C4-2B (cell line): ENCODE data around the gene SMU1.
A peak's percentile ranks its signal among the peaks of the same experiment; 100 is the strongest.
"Not testable (repeated sequence)": the region's sequence is repeated elsewhere in the genome, so short reads cannot be mapped to it uniquely, and the experiment has no call there.

Experiments used
- H3K27ac ChIP-seq: fragments of 450-650 bp; 2 replicates; pipeline ENCODE4 v1.5.1; 2017
- CTCF ChIP-seq: fragments of 450-650 bp; conservative IDR thresholded peaks from 2 replicates; pipeline ENCODE4 v1.5.1; 2017; ENCODE audit warnings: mild to moderate bottlenecking
- ZFX ChIP-seq: fragments of 450-650 bp; IDR thresholded peaks from 2 replicates; pipeline ENCODE4 v1.6.1; 2017

The SMU1 gene

DNA sequence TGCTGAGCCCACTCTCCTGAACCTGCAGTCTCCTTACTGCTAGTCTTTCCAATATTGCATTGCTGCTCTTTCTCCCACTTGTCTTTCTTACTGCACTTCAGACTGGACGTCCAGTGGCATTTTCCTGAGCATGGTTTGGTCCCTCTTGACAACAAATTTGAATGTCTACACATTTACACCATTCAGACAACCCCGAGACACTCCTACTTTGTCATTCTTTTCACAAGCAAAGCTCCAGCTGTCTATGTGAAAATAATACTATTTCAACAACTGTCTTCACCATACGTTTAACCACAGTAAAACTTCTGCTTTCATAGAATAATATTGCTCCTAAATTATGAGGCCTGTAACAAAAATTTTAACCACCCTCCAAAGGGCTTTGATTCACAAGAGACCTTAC, 64.6 kb downstream of the SMU1 start:
- H3K27ac ChIP-seq, result no peak overlapping the region
- TF ChIP-seq ZFX, result no peak
- TF ChIP-seq CTCF, result no peak

GRCh38 chr9:33007755-33008154, 68.7 kb downstream of the SMU1 start:
- no peak overlapping the region for H3K27ac ChIP-seq
- no peak for TF ChIP-seq CTCF
- TF ChIP-seq ZFX, result no peak

- not testable (repeated sequence) for H3K27ac ChIP-seq
Measured at GRCh38 chr9:33005335-33005734, 71.1 kb downstream of the SMU1 start.

DNA sequence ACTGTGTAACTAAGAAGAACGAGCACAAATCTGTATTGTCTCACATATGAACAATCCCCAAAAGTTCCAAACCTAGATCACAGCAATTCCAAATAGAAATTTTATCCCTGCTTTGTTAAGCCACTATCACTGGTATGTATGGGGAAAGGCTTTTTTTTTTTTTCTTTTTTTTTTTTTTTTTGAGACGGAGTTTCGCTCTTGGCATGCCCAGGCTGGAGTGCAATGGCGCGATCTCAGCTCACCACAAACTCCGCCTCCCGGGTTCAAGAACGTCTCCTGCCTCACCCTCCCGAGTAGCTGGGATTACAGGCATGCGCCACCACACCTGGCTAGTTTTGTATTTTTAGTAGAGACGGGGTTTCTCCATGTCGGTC, 75.8 kb downstream of the SMU1 start:
- peak overlapping the region; percentile 86 for H3K27ac ChIP-seq

- H3K27ac ChIP-seq, result no peak overlapping the region
- no peak for TF ChIP-seq CTCF
- TF ChIP-seq ZFX, result no peak
Measured at GRCh38 chr9:32992595-32993238, 83.8 kb downstream of the SMU1 start.

DNA sequence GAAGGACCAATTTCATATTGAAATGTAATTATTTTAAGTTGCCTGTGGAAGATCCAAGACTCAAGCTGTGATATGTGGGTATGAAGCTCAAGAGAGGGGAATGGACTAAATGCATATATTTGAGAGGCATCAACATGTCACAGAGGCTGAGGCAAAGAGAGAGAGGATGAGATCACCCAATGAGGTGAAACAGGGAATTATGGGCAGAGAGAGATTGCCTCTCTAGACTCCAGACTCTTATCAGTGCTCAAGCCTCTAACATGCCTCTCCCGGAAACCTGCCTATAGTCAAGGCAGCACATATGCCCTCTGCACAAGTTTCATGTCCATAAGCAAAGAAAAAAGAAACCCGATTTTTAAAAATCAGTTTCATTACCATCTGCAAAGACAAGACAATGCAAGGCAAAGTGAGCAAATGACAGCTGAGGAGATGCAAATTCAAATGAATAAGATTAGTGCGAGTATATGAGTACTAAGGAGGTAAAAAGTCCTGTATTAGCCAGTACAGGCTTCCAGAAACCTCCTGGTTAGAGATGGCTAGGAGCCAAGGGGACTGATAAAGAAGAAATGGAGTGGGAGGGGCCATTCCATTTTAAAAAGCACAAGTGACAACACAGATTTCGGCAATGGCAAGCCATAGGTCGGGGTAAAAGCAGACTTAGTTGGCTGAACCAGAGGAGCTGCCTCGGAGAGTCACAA, 84.4 kb downstream of the SMU1 start:
- TF ChIP-seq CTCF (no peak), ZFX (no peak)
- no peak overlapping the region for H3K27ac ChIP-seq
